Stimulated activated memory B cell treated with anti-CD40 and anti-IgM and Interleukin-4, amounts not matched to agents 10 μg/mL and 1 μg/mL and 100 μg/mL, for 72 hours (primary cell): Measurements from ENCODE around the gene CD163L1.
"Not testable (repeated sequence)": the region's sequence is repeated elsewhere in the genome, so short reads cannot be mapped to it uniquely, and the experiment has no call there.

Source experiments
- ATAC-seq: fragments of 150-1000 bp; cut with Tn5 transposase; 2 replicates; pipeline ENCODE4 v1.10.0; 2021
- H3K27ac Mint-ChIP-seq: one replicate; pipeline ENCODE4 v1.8.0; 2022; ENCODE audit warnings: mild to moderate bottlenecking, mixed read lengths
- H3K27me3 Mint-ChIP-seq: one replicate; pipeline ENCODE4 v1.8.0; 2022; ENCODE audit warnings: mixed read lengths
- H3K36me3 Mint-ChIP-seq: one replicate; pipeline ENCODE4 v1.8.0; 2022; ENCODE audit warnings: mixed read lengths
- H3K4me1 Mint-ChIP-seq: one replicate; pipeline ENCODE4 v1.8.0; 2022; ENCODE audit warnings: mixed read lengths
- H3K4me3 Mint-ChIP-seq: one replicate; pipeline ENCODE4 v1.8.0; 2022; ENCODE audit warnings: mild to moderate bottlenecking, moderate library complexity, mixed read lengths
- H3K9me3 Mint-ChIP-seq: one replicate; pipeline ENCODE4 v1.8.0; 2022; ENCODE audit warnings: mixed read lengths

Gene CD163L1

DNA sequence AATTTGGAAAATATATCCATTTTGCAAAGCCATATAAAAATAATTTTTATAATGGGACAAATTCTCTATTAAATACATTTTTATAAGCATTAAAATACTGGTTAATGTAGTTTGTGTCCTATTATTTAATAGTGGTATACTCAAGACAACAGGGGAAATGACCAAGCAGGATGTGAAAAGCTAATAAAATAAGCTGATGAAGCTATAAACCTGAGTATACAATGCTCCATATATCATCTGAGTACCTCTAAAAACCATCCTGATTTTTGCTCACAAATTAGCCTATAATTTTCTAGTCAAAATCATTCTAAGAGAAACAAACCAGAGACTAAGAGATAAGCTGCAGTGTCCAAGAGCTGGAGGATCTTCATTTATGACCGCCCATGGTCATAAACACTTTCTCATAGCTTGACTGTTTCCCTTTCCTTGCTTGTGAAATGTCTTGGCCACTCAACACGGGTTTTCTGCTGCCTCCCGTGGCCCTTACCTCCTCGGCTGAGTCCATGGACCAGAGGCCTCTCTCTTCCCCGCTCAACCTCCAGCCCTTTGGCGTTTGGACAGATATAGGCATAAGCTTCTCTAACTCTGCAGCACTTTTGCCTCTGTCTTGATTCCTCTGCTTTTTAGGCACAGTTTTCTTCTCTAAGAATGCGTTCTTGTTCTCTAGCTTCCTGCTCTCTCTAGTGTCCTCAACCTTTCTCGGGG lies 5.5 kb downstream of the CD163L1 start:
- not testable (repeated sequence) for ATAC-seq, H3K36me3 Mint-ChIP-seq, H3K4me3 Mint-ChIP-seq, H3K4me1 Mint-ChIP-seq, H3K9me3 Mint-ChIP-seq, H3K27ac Mint-ChIP-seq
- peaks cover 38% of the 10 kb centered on the region for H3K27me3 Mint-ChIP-seq

DNA sequence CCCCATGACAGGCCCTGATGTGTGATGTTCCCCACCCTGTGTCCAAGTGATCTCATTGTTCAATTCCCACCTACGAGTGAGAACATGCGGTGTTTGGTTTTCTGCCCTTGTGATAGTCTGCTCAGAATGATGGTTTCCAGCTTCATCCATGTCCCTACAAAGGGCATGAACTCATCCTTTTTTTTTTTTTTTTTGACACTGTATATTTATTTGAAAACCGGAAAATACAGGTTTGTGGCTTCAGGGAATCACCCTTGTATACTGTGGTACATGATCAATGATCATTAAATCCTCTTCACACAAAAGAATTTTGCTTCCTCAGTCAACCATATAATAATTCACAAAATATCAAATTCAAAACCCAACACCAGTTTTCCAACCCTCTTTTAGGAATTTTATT lies 6.5 kb downstream of the CD163L1 start:
- H3K4me1 Mint-ChIP-seq, H3K27ac Mint-ChIP-seq, H3K9me3 Mint-ChIP-seq, H3K4me3 Mint-ChIP-seq, ATAC-seq, H3K36me3 Mint-ChIP-seq: not testable (repeated sequence)
- peaks cover 38% of the 10 kb centered on the region for H3K27me3 Mint-ChIP-seq

DNA sequence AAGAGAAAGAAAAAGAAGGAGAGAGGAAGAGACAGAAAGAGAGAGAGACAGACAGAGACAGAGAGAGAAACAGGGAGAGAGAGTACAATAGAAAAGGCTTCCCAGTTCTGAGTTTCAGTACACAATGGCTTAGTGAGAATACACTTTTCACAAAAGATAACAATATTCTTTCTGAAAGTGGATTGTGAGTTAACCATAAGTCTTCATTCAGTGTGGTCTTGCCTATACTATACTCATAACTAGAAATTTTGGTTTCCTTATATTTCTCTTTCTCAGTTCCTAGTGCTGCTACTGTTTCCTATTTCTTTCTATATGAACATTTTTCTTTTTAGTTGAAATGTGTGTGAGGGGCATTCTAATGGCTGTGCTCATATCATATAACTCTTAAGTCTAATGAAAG lies 9.3 kb downstream of the CD163L1 start:
- ATAC-seq: no peak
- H3K4me1 Mint-ChIP-seq: no peaks in the 10 kb centered on the region
- peaks cover 1% of the 10 kb centered on the region for H3K9me3 Mint-ChIP-seq
- peaks cover 29% of the 10 kb centered on the region for H3K27me3 Mint-ChIP-seq
- H3K4me3 Mint-ChIP-seq: no peak overlapping the region
- no peak overlapping the region for H3K27ac Mint-ChIP-seq
- H3K36me3 Mint-ChIP-seq: no peaks in the 10 kb centered on the region

DNA sequence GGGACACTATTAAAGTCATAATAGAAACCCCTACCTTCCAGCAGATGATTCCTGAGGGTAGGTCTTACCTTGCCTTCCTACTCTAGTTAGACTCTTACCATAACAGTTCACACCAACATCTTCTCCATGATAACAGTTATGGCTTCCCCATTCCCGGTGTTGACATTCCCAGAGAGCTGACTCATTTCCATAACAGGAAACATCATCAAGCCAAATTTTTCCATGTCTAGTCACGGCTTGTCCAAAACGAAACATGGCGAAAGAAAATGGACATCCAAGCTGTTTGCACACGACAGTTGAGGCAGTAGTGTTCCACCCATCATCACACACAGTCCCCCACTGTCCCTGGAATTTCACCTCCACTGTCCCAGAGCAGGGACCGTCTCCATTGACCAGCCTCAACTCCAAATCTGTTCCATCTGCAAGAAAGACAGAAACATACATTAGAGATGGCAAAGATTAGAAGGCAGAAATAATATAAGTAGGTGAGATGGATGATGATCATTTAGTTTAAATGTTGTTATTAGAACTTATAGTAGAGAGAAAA lies 10.6 kb downstream of the CD163L1 start:
- H3K27me3 Mint-ChIP-seq: peaks cover 17% of the 10 kb centered on the region
- no peaks in the 10 kb centered on the region for H3K36me3 Mint-ChIP-seq
- no peaks in the 10 kb centered on the region for H3K4me1 Mint-ChIP-seq
- no peaks in the 10 kb centered on the region for H3K9me3 Mint-ChIP-seq
- H3K27ac Mint-ChIP-seq: no peak overlapping the region
- ATAC-seq: no peak
- no peak overlapping the region for H3K4me3 Mint-ChIP-seq

DNA sequence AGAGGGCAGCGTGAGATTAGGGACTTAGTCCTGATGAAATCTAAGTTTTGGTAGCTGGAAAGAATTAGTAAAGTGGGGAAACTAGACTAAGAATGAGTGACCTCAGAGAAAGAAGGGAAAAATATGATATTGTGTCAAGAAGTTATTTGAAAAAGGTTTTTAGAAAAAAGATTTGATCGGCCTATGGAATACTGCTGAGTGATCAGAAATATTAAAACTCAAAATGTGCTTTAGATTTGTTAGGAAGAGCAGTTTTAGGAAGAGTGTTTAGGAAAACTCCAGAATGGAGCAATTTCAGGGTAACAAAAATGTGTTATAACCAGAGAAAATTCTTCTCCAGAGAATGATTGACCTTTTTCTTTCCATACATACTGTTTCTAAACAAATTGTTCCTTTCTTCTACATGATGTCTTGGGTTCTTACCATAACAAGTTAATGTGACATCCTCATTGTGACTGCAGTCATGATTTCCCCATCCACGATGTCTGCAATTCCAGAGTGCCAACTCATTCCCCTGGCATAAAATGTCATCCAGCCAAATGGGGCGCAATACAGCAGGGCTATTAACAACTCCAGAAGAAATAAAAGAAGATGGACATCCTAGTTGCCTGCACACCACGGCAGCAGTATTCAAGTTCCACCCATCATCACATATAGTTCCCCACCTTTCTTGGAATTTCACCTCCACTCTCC lies 11.8 kb downstream of the CD163L1 start:
- no peak overlapping the region for H3K27ac Mint-ChIP-seq
- H3K36me3 Mint-ChIP-seq: no peaks in the 10 kb centered on the region
- no peak overlapping the region for H3K4me3 Mint-ChIP-seq
- H3K9me3 Mint-ChIP-seq: no peaks in the 10 kb centered on the region
- ATAC-seq: no peak
- H3K4me1 Mint-ChIP-seq: no peaks in the 10 kb centered on the region
- H3K27me3 Mint-ChIP-seq: peaks cover 17% of the 10 kb centered on the region

DNA sequence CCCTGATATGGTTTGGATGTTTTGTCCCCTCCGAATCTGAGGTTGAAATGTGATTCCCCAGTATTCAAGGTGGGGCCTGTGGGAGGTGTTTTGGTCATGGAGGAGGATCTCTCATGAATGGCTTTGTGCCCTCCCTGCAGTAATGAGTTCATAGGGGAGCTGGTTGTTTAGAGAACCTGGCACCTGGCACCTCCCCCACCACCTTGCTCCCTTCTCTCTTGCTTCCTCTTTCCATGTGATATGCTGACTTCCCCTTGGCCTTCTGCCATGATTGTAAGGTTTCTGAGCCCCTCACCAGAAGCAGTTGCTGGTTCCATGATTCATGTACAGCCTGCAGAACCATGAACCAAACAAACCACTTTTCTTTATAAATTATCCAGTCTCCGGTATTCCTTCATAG lies 32.6 kb downstream of the CD163L1 start:
- H3K27ac Mint-ChIP-seq: no peak overlapping the region
- peaks cover 25% of the 10 kb centered on the region for H3K27me3 Mint-ChIP-seq
- ATAC-seq: no peak
- no peak overlapping the region for H3K4me3 Mint-ChIP-seq
- H3K36me3 Mint-ChIP-seq: no peaks in the 10 kb centered on the region
- H3K9me3 Mint-ChIP-seq: no peaks in the 10 kb centered on the region
- H3K4me1 Mint-ChIP-seq: no peaks in the 10 kb centered on the region

DNA sequence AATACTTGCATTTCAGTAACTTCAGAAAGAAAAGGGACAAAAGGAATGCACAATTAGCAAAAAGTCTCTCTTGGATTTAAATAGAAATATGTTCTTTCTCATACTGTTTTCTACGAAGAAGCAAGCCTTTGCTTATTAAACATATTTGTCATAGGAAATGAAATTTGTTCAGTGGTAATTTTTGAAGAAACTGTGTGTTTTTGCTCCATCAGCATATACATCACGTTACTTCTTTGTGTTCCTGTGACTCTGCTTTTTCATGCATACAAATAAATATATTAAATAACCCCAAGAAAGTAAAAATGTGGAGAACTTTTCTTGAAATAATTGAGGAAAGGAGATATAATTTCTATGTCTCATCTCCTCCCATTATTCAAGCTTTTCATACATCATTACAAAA lies 39.7 kb downstream of the CD163L1 start:
- no peaks in the 10 kb centered on the region for H3K4me1 Mint-ChIP-seq
- H3K27me3 Mint-ChIP-seq: peaks cover 25% of the 10 kb centered on the region
- no peak for ATAC-seq
- no peak overlapping the region for H3K27ac Mint-ChIP-seq
- no peaks in the 10 kb centered on the region for H3K36me3 Mint-ChIP-seq
- no peak overlapping the region for H3K4me3 Mint-ChIP-seq
- H3K9me3 Mint-ChIP-seq: peaks cover 3% of the 10 kb centered on the region

DNA sequence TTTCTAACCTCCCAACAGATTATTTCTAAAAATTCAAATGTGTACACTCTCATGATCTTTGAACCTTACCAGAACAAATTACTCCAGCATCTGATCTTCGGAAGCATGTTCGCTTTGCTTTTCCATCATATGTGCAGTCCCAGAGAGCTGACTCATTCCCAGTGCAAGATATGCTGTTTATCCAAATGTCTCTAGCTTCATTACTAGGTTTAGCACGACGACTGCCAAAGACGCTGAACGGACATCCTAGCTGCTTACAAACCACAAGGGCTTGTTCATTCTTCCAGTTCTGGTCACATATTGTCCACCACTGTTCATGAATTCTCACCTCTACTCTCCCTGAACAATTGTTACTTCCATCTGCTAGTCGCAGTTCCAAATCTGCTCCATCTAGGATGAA lies 40.5 kb downstream of the CD163L1 start:
- ATAC-seq: no peak
- Mint-ChIP-seq H3K27me3 (peaks cover 25% of the 10 kb centered on the region), H3K27ac (no peak overlapping the region), H3K9me3 (peaks cover 6% of the 10 kb centered on the region), H3K4me1 (no peaks in the 10 kb centered on the region), H3K36me3 (no peaks in the 10 kb centered on the region), H3K4me3 (no peak overlapping the region)

DNA sequence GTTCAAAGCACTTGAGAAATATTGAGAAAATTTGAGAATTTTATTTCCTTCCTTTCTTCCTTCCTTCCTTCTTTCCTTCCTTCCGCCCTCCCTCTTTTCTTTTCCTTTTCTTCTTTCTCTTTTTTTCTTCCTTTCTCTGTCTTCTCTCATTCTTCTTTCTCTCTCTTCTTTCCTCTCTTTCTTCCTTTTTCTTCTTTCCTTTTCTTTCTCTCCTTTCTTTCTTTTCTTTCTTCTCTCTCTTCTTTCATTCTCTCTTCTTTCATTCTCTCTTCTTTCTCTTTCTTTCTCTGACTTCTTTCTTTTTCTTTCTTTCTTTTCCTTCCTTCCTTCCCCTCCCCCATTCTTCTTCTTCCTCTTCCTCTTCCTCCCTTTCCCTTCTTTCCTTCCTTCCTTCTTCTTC lies 44.9 kb downstream of the CD163L1 start:
- Mint-ChIP-seq H3K36me3 (no peaks in the 10 kb centered on the region), H3K4me3 (no peak overlapping the region), H3K4me1 (no peaks in the 10 kb centered on the region), H3K9me3 (peaks cover 6% of the 10 kb centered on the region), H3K27ac (no peak overlapping the region), H3K27me3 (peaks cover 9% of the 10 kb centered on the region)
- ATAC-seq: no peak

DNA sequence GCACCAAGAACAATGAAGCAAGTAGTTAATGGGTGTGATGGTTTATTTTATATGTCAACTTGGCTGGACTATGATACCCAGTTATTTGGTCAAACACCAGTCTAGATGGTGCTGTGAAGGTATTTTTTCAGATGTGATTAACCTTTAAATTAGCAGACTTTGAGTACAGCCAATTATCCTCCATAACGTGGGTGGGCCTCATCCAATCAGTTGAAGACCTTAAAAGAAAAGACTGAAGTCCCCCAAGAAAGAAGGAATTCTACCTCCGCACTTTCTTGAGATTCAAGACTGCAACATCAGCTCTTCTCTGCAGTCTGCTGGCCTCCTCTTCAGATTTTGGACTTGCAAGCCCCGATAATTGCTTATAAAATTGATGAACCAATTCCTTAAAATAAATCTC lies 47.5 kb downstream of the CD163L1 start:
- ATAC-seq: no peak
- no peaks in the 10 kb centered on the region for H3K27me3 Mint-ChIP-seq
- peaks cover 14% of the 10 kb centered on the region for H3K9me3 Mint-ChIP-seq
- H3K36me3 Mint-ChIP-seq: no peaks in the 10 kb centered on the region
- no peaks in the 10 kb centered on the region for H3K4me1 Mint-ChIP-seq
- no peak overlapping the region for H3K27ac Mint-ChIP-seq
- H3K4me3 Mint-ChIP-seq: no peak overlapping the region

DNA sequence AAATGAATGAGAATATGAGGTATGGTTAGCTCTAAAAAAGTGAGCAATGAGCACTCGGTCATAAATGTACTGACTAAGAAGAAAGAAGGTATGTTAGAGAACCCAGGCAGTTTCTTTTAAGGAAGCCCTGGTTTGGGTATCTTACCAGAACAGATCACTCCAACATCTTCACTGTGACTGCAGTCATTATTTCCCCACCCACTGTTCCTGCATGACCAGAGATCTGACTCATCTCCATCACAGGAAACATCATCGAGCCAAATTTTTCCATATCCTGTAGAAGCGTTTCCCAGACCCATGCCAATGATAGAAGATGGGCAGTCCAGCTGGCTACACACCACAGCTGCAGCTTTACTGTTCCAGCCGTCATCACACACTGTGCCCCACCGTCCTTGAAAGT lies 48.0 kb downstream of the CD163L1 start:
- H3K36me3 Mint-ChIP-seq: no peaks in the 10 kb centered on the region
- H3K4me1 Mint-ChIP-seq: no peaks in the 10 kb centered on the region
- no peaks in the 10 kb centered on the region for H3K27me3 Mint-ChIP-seq
- H3K9me3 Mint-ChIP-seq: peaks cover 14% of the 10 kb centered on the region
- no peak overlapping the region for H3K27ac Mint-ChIP-seq
- no peak for ATAC-seq
- H3K4me3 Mint-ChIP-seq: no peak overlapping the region

DNA sequence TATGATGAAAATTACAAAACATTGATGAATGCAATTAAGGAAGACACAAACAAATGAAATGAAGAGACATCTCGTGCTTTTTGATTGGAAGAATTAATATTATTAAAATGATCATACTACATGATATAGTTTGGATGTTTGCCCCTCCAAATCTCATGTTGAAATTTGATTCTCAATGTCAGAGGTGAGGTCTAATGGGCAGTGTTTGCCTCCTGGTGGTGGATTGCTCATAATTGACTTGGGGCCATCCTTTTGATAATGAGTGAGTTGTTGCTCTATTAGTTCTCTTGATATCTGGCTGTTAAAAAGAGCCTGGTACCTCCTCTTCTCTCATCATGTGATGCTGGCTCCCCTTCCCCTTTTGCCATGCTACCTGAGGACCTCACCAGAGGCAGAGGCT lies 56.7 kb downstream of the CD163L1 start:
- Mint-ChIP-seq H3K4me1 (no peaks in the 10 kb centered on the region), H3K27me3 (peaks cover 32% of the 10 kb centered on the region), H3K4me3 (no peak overlapping the region), H3K9me3 (peaks cover 39% of the 10 kb centered on the region), H3K27ac (no peak overlapping the region), H3K36me3 (no peaks in the 10 kb centered on the region)
- ATAC-seq: no peak

DNA sequence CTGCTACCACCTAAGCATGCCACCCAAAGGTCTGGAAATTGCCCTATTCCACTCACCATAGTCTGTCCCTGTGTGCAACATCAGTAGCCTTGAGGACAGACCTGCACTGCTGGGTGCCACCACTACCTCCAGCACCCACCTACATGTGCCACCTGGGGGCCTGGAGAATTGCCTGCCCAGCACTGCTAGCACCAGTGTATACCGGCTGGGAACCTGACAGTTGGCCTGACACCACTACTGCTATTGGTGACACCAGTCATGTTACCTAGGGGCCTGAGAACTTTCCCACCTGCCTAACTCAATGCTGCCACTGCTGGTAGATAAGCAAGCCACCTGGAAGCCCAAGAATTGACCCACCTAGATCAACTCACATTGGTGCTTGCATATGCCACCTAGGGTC lies 60.8 kb downstream of the CD163L1 start:
- peaks cover 33% of the 10 kb centered on the region for H3K9me3 Mint-ChIP-seq
- H3K4me3 Mint-ChIP-seq: no peak overlapping the region
- no peak for ATAC-seq
- peaks cover 29% of the 10 kb centered on the region for H3K27me3 Mint-ChIP-seq
- H3K36me3 Mint-ChIP-seq: no peaks in the 10 kb centered on the region
- no peak overlapping the region for H3K27ac Mint-ChIP-seq
- no peaks in the 10 kb centered on the region for H3K4me1 Mint-ChIP-seq

DNA sequence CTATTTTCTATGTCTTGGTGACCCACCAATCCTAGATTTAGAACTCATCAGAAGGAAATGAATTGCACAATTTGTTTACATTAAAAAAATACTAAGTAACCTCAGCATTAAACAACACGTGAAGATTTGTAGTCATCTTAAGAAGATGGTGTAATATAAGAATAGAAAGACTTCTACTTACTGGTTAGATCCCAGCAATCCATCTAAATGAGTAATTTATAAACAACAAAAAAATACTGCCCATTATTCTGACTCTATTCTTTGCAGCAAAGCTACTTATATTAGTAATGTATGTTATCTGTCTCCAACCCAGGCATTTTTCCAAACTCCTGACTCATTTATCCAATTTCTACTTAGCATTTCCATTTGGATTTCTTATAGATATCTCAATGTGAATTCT lies 67.8 kb downstream of the CD163L1 start:
- Mint-ChIP-seq H3K27ac (no peak overlapping the region), H3K36me3 (no peaks in the 10 kb centered on the region), H3K4me1 (no peaks in the 10 kb centered on the region), H3K27me3 (no peaks in the 10 kb centered on the region), H3K9me3 (no peaks in the 10 kb centered on the region), H3K4me3 (no peak overlapping the region)
- no peak for ATAC-seq

DNA sequence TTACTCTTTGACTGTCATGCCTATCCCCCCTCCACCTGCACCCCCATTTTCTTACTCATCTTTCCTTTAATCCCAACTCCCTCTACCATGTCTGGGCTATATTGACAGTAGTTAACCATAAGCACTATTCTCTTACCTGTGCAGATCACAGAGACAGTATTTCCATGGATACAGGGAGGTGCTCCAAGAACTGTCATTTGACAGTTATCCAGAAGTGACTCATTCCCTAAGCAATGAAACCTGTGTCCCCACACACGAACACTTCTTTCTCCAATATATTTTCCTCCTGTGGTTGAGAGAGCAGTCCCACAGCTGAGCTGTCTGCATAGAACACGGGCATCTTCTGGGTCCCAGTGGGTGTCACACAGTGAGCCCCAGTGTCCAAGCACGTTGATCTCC lies 68.8 kb downstream of the CD163L1 start:
- Mint-ChIP-seq H3K27me3 (peaks cover 9% of the 10 kb centered on the region), H3K9me3 (peaks cover 3% of the 10 kb centered on the region), H3K4me3 (no peak overlapping the region), H3K27ac (no peak overlapping the region), H3K4me1 (no peaks in the 10 kb centered on the region), H3K36me3 (no peaks in the 10 kb centered on the region)
- no peak for ATAC-seq
